ENCODE data around the gene SPEF1.

Gene SPEF1

GRCh38 chr20:3749087-3749688 is 32.1 kb downstream of the SPEF1 start:
- peaks cover 63% of the 10 kb centered on the region for H3K27me3 ChIP-seq (ENCODE audit: control insufficient read depth, insufficient read depth, low read length)

GRCh38 chr20:3748073-3748472 is 33.2 kb downstream of the SPEF1 start:
- peaks cover 63% of the 10 kb centered on the region for H3K27me3 ChIP-seq (ENCODE audit: control insufficient read depth, insufficient read depth, low read length)

More at GRCh38 chr20:3749087-3749688, 32.1 kb downstream of the SPEF1 start:
- H3K9me3 ChIP-seq (ENCODE audit: control insufficient read depth, low read depth, low read length), result no peaks in the 10 kb centered on the region
- H3K27ac ChIP-seq (ENCODE audit: low read length), result no peak overlapping the region
- H3K4me3 ChIP-seq (ENCODE audit: low read length), result peak overlapping the region; percentile 49
- no peak overlapping the region for H3K9ac ChIP-seq (ENCODE audit: low read length)
- H3K4me1 ChIP-seq (ENCODE audit: control insufficient read depth, low read depth, low read length), result peaks cover 8% of the 10 kb centered on the region
- H3K36me3 ChIP-seq (ENCODE audit: control insufficient read depth, low read depth, low read length), result no peaks in the 10 kb centered on the region

GRCh38 chr20:3747471-3747870 is 33.8 kb downstream of the SPEF1 start:
- H3K27me3 ChIP-seq (ENCODE audit: control insufficient read depth, insufficient read depth, low read length), result peaks cover 58% of the 10 kb centered on the region
- no peaks in the 10 kb centered on the region for H3K9me3 ChIP-seq (ENCODE audit: control insufficient read depth, low read depth, low read length)
- H3K36me3 ChIP-seq (ENCODE audit: control insufficient read depth, low read depth, low read length), result no peaks in the 10 kb centered on the region
- H3K4me3 ChIP-seq (ENCODE audit: low read length), result no peak overlapping the region
- H3K4me1 ChIP-seq (ENCODE audit: control insufficient read depth, low read depth, low read length), result peaks cover 3% of the 10 kb centered on the region
- H3K9ac ChIP-seq (ENCODE audit: low read length), result no peak overlapping the region
- no peak overlapping the region for H3K27ac ChIP-seq (ENCODE audit: low read length)

More at GRCh38 chr20:3748073-3748472, 33.2 kb downstream of the SPEF1 start:
- no peaks in the 10 kb centered on the region for H3K9me3 ChIP-seq (ENCODE audit: control insufficient read depth, low read depth, low read length)
- no peak overlapping the region for H3K4me3 ChIP-seq (ENCODE audit: low read length)
- H3K27ac ChIP-seq (ENCODE audit: low read length), result no peak overlapping the region
- H3K9ac ChIP-seq (ENCODE audit: low read length), result no peak overlapping the region
- no peaks in the 10 kb centered on the region for H3K36me3 ChIP-seq (ENCODE audit: control insufficient read depth, low read depth, low read length)
- peaks cover 8% of the 10 kb centered on the region for H3K4me1 ChIP-seq (ENCODE audit: control insufficient read depth, low read depth, low read length)

GRCh38 chr20:3745686-3746173 is 35.5 kb downstream of the SPEF1 start:
- no peak overlapping the region for H3K27ac ChIP-seq (ENCODE audit: low read length)
- no peaks in the 10 kb centered on the region for H3K36me3 ChIP-seq (ENCODE audit: control insufficient read depth, low read depth, low read length)
- no peak overlapping the region for H3K9ac ChIP-seq (ENCODE audit: low read length)
- peaks cover 6% of the 10 kb centered on the region for H3K4me1 ChIP-seq (ENCODE audit: control insufficient read depth, low read depth, low read length)
- peaks cover 41% of the 10 kb centered on the region for H3K27me3 ChIP-seq (ENCODE audit: control insufficient read depth, insufficient read depth, low read length)
- peak overlapping the region; percentile 63 for H3K4me3 ChIP-seq (ENCODE audit: low read length)
- H3K9me3 ChIP-seq (ENCODE audit: control insufficient read depth, low read depth, low read length), result no peaks in the 10 kb centered on the region

- Histone ChIP-seq H3K4me1 (ENCODE audit: control insufficient read depth, low read depth, low read length) (peaks cover 6% of the 10 kb centered on the region), H3K27me3 (ENCODE audit: control insufficient read depth, insufficient read depth, low read length) (peaks cover 35% of the 10 kb centered on the region), H3K9me3 (ENCODE audit: control insufficient read depth, low read depth, low read length) (no peaks in the 10 kb centered on the region), H3K27ac (ENCODE audit: low read length) (no peak overlapping the region), H3K9ac (ENCODE audit: low read length) (no peak overlapping the region), H3K36me3 (ENCODE audit: control insufficient read depth, low read depth, low read length) (no peaks in the 10 kb centered on the region), H3K4me3 (ENCODE audit: low read length) (peak overlapping the region; percentile 63)
These were observed 36.2 kb downstream of the SPEF1 start for GRCh38 chr20:3744806-3745685.

- Histone ChIP-seq H3K36me3 (ENCODE audit: control insufficient read depth, low read depth, low read length) (no peaks in the 10 kb centered on the region), H3K4me1 (ENCODE audit: control insufficient read depth, low read depth, low read length) (peaks cover 13% of the 10 kb centered on the region), H3K9me3 (ENCODE audit: control insufficient read depth, low read depth, low read length) (no peaks in the 10 kb centered on the region), H3K27ac (ENCODE audit: low read length) (no peak overlapping the region), H3K27me3 (ENCODE audit: control insufficient read depth, insufficient read depth, low read length) (peaks cover 25% of the 10 kb centered on the region), H3K9ac (ENCODE audit: low read length) (no peak overlapping the region), H3K4me3 (ENCODE audit: low read length) (no peak overlapping the region)
These were observed 37.2 kb downstream of the SPEF1 start for GRCh38 chr20:3744037-3744436.

GRCh38 chr20:3743251-3743650 is 38.0 kb downstream of the SPEF1 start:
- H3K27ac ChIP-seq (ENCODE audit: low read length), result no peak overlapping the region
- H3K4me3 ChIP-seq (ENCODE audit: low read length), result no peak overlapping the region
- no peak overlapping the region for H3K9ac ChIP-seq (ENCODE audit: low read length)
- H3K9me3 ChIP-seq (ENCODE audit: control insufficient read depth, low read depth, low read length), result no peaks in the 10 kb centered on the region
- peaks cover 13% of the 10 kb centered on the region for H3K4me1 ChIP-seq (ENCODE audit: control insufficient read depth, low read depth, low read length)
- H3K36me3 ChIP-seq (ENCODE audit: control insufficient read depth, low read depth, low read length), result no peaks in the 10 kb centered on the region
- peaks cover 18% of the 10 kb centered on the region for H3K27me3 ChIP-seq (ENCODE audit: control insufficient read depth, insufficient read depth, low read length)

GRCh38 chr20:3741836-3742458 is 39.3 kb downstream of the SPEF1 start:
- Histone ChIP-seq H3K4me1 (ENCODE audit: control insufficient read depth, low read depth, low read length) (peaks cover 13% of the 10 kb centered on the region), H3K9me3 (ENCODE audit: control insufficient read depth, low read depth, low read length) (no peaks in the 10 kb centered on the region), H3K27ac (ENCODE audit: low read length) (no peak overlapping the region), H3K27me3 (ENCODE audit: control insufficient read depth, insufficient read depth, low read length) (peaks cover 8% of the 10 kb centered on the region), H3K9ac (ENCODE audit: low read length) (no peak overlapping the region), H3K36me3 (ENCODE audit: control insufficient read depth, low read depth, low read length) (no peaks in the 10 kb centered on the region), H3K4me3 (ENCODE audit: low read length) (no peak overlapping the region)

GRCh38 chr20:3740615-3741301 is 40.5 kb downstream of the SPEF1 start:
- Histone ChIP-seq H3K4me3 (ENCODE audit: low read length) (no peak overlapping the region), H3K36me3 (ENCODE audit: control insufficient read depth, low read depth, low read length) (no peaks in the 10 kb centered on the region), H3K4me1 (ENCODE audit: control insufficient read depth, low read depth, low read length) (peaks cover 13% of the 10 kb centered on the region), H3K27me3 (ENCODE audit: control insufficient read depth, insufficient read depth, low read length) (peaks cover 5% of the 10 kb centered on the region), H3K9me3 (ENCODE audit: control insufficient read depth, low read depth, low read length) (no peaks in the 10 kb centered on the region), H3K27ac (ENCODE audit: low read length) (no peak overlapping the region), H3K9ac (ENCODE audit: low read length) (no peak overlapping the region)

- Histone ChIP-seq H3K27ac (ENCODE audit: low read length) (no peak overlapping the region), H3K9ac (ENCODE audit: low read length) (no peak overlapping the region), H3K9me3 (ENCODE audit: control insufficient read depth, low read depth, low read length) (no peaks in the 10 kb centered on the region), H3K27me3 (ENCODE audit: control insufficient read depth, insufficient read depth, low read length) (no peaks in the 10 kb centered on the region), H3K4me3 (ENCODE audit: low read length) (no peak overlapping the region), H3K36me3 (ENCODE audit: control insufficient read depth, low read depth, low read length) (no peaks in the 10 kb centered on the region), H3K4me1 (ENCODE audit: control insufficient read depth, low read depth, low read length) (peaks cover 13% of the 10 kb centered on the region)
These were observed 41.3 kb downstream of the SPEF1 start for GRCh38 chr20:3739926-3740451.
